HG03565 (cell line): ENCODE data around the gene TCL1B.
"Not testable (repeated sequence)": the region's sequence is repeated elsewhere in the genome, so short reads cannot be mapped to it uniquely, and the experiment has no call there.

ENCODE experiments used
- ATAC-seq: cut with Tn5 transposase; IDR thresholded peaks from one replicate; pipeline ENCODE4 v1.9.1; 2021; ENCODE audit warnings: mild to moderate bottlenecking, moderate library complexity; ENCODE audit not compliant: unreplicated experiment

TCL1B gene

GRCh38 chr14:95700221-95700976, 14.2 kb downstream of the TCL1B start:
- no peak for ATAC-seq

GRCh38 chr14:95701846-95702221, 15.6 kb downstream of the TCL1B start:
- no peak for ATAC-seq

GRCh38 chr14:95703341-95703740, 17.1 kb downstream of the TCL1B start:
- no peak for ATAC-seq

DNA sequence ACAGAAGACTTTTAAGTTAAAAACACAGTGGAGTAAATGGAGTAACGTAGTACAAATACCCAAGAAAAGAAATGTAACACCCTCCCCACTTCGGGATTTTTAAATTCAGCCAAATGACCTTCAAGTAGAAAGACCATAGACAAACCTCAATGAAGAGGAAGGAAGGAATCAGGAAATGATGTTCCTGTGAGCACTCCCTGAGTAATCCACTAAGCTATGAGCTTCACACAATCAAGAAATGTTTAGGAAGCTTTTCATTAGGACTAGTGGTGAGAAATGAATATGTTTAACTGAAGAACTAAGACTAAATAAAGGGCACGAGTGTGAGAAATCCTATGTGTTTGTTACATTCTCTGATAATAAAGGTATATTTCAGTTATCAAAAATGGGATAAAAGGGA, 17.6 kb downstream of the TCL1B start:
- ATAC-seq: no peak

DNA sequence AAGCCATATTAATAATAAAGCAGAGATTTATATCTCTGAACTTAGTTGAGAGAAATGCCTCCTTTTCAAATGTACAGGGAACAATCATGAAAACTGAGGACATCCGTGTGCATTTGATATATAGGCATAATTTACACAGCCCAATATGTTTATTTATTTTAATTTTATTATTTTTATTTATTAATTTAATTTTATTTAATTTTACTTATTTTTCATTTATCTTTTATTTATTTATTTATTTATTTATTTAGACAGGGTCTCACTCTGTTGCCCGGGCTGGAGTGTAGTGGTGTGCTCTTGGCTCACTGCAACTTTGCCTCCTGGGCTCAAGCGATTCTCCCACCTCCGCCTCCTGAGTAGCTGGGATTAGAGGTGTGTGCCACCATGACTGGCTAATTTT, 19.3 kb downstream of the TCL1B start:
- no peak for ATAC-seq

- no peak for ATAC-seq
These were observed 21.1 kb downstream of the TCL1B start for GRCh38 chr14:95707327-95707726.

DNA sequence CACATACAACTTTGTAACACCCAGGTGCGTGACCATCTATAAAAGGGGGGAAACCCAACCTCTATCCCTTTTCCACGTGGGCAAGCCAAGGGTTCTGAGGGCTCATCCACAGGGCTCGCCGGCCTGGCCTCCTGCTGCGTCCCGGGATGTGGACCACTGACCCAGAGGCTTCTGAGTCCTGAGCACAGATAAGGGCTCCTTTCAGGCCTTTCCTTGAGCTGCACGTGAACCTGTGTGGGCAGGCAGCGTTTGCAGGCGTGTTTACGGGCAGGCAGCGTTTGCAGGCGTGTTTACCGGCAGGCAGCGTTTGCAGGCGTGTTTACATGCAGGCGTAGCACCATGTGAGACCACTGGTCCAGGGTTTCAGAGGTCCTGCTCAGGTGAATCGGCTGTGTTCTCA, 23.9 kb downstream of the TCL1B start:
- no peak for ATAC-seq

GRCh38 chr14:95711476-95712176, 25.4 kb downstream of the TCL1B start:
- ATAC-seq: no peak

DNA sequence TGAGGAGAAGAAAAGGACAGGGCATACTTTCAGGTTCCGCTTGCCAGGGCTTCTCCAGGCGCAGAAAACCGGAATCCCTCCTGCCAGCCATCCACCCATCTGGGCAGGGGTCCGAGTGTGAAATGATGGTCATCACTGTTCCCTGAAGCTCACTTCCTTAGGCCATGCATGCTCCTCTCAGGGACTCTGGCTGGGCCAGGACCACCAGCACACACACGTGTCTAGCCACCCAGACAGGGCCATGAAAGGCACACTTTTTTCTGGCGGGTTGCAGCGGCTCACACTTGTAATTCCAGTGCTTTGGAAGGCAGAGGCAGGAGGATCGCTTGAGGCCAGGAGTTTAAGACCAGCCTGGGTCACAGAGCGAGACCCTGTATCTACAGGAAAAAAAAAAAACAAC, 26.2 kb downstream of the TCL1B start:
- ATAC-seq: no peak

- ATAC-seq: peak; percentile 76
These were observed 27.6 kb downstream of the TCL1B start, which contains the start of gene TCL1A for GRCh38 chr14:95713596-95714371. Gene TCL1A, minus strand, starts transcription at chr14:95714125. Its CDS starts 59 bp downstream, at chr14:95714066.

- ATAC-seq: no peak
These were observed 36.4 kb downstream of the TCL1B start for GRCh38 chr14:95722525-95723190.

DNA sequence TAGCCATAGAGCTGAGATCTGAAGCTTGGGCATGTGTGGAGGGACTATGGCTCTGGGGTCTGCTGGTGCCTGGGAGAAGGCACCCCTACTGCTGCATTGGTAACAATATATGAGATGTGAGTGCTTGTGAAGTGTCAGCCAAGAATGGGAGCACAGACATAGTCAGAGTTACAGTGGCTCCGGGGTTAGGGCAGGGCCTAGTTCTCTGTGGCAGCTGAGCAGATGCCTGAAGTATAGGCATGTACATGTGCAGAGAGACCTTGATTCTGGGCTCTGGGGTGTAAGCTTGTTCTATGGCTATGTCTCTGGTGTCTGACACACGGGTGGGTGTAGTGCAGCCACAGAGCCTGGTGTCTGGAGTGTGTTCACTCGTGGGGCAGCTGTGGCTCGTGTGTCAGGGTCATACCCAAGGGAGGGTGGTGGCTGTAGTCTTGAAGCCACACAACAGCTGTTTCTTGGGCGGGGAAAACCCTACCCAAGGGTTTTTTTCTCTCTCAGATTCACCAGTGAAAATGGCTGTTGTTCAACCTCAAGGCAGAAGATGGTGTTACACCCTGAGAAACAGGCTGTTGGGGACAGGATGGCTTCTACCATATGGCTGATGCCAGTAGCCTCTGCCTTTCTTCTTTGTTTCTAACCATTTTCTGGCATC, 39.6 kb downstream of the TCL1B start:
- peak; percentile 68 for ATAC-seq

DNA sequence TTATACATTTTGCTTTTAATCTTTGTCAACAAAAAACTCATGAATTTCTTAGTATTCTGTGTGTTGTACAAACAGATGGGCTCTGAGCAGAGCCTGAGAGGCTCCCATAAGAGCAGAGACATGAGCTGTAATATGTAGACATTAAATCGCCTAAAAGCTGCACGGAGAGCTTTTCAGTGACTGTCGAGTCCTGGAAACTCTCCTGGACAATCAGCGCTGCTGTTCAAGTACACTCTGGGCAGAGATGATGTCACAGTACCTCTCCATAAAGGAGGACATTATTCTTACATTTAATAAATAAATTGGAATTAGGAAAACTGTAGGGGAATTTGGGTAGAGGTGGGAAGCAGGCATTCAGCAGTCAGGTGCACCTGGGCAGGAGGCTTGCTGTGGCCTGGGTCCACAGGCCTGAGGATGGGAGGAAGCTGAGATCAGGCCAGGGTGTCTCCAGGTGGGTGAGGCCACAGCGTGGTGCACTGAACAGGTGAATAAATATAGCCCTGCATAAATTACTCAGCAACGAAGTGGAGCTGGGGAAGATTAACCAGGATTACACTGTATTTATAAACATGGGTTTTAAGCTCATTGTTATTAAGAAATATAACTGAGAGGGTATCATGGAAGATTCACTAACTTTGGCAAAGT, 41.0 kb downstream of the TCL1B start:
- ATAC-seq: no peak

- ATAC-seq: not testable (repeated sequence)
These were observed 43.3 kb downstream of the TCL1B start for GRCh38 chr14:95729402-95730028.

DNA sequence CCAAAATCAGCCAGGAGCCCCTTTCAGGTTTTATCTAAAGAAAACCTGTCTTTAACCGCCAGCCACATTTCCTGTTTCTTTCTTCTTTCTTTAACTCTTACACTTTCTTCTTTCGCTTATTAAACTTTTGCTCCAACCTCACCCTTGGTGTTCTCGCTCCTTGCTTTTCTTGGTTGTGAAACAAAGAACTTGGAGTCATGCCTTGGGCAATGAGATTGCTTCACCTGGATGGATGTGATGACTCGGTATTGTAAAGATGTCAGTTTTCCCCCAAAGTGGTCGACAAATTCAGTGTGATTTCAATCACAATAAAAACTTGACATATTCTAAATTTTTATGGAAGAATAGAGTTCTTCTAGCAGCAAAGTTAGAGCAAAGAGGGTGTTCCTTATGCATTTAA, 43.9 kb downstream of the TCL1B start:
- no peak for ATAC-seq

DNA sequence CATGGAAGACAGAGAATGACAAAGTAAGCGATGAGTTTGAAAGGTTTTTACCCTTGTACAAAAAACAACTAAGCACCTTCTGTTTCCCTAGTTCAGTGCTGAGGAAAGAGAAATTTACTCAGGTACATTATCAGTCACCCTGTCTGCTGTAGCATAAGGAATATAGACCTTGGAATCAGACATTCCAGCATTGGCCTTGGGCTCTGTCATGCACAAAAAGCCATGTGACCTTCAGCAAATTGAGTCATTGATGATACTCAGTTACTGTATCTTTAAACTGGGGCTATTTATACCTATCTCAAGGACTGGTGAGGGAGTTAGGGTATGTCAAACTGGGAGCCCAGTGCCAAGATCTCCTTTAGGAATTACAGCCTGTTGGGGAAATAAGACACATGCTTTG, 47.0 kb downstream of the TCL1B start:
- ATAC-seq: no peak

- ATAC-seq: no peak
These were observed 53.1 kb downstream of the TCL1B start for GRCh38 chr14:95739356-95739755.

DNA sequence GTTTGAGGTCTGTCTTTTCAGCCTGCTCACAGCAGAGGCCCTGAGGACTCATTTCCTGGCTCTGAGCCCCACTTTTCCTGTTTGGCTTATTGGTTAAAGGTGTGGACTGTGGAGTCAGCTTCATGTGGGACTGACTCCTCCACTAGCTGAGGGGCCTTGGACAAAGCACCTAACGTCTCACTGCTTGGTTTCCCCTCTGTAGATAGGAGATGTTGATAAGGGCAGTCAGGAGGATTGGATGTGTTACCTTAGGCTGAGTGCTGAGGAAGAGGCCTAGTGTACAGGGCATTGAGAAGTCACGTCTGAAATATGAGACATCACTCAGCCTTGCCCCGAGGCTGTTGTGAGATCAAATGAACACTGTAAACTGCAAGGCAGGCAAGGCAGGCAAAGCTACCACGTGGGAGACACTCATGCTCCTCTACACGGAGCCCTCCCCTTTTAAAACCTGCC, 54.8 kb downstream of the TCL1B start:
- ATAC-seq: no peak

- ATAC-seq: no peak
These were observed 55.6 kb downstream of the TCL1B start for GRCh38 chr14:95741781-95742180.
